Coronary artery (tissue), 2 donors: ENCODE measurements around the gene GRIN2C.
A peak's percentile ranks its signal among the peaks of the same experiment; 100 is the strongest.
"Not testable (repeated sequence)": the region's sequence is repeated elsewhere in the genome, so short reads cannot be mapped to it uniquely, and the experiment has no call there.

Experiments used
- DNase-seq: peaks from one replicate; pipeline ENCODE4 v3.0.0-alpha.2; 2017; ENCODE audit warnings: low spot score
- H3K27ac ChIP-seq, 2 donors: fragments of 200-600 bp; sonication (generic); one replicate each; pipeline ENCODE4 v1.5.1; 2016 to 2019
- H3K4me3 ChIP-seq: fragments of 200-600 bp; sonication (generic); 2 replicates; pipeline ENCODE4 v1.5.1; 2016; ENCODE audit warnings: mild to moderate bottlenecking, moderate library complexity
- CTCF ChIP-seq: fragments of 200-600 bp; sonication (generic); IDR thresholded peaks from one replicate; pipeline ENCODE4 v1.5.1; 2019; ENCODE audit warnings: antibody characterized with exemption

The GRIN2C gene

GRCh38 chr17:74873037-74873873, 13.6 kb upstream of the GRIN2C start:
- no peak for TF ChIP-seq CTCF
- peak; percentile 100 for DNase-seq
- peak overlapping the region; percentile 86 to 91 for H3K27ac ChIP-seq
- H3K4me3 ChIP-seq: peak overlapping the region; percentile 95

GRCh38 chr17:74872313-74873036, 12.8 kb upstream of the GRIN2C start, which contains the start of gene FDXR:
Gene FDXR (minus strand): TSS chr17:74872994. CDS start chr17:74872944, 50 bp downstream.
- H3K4me3 ChIP-seq: peak within 1 kb of the TSS; percentile 95
- no peak for TF ChIP-seq CTCF
- peak within 1 kb of the TSS; percentile 86 to 91 for H3K27ac ChIP-seq
- no peak for DNase-seq

DNA sequence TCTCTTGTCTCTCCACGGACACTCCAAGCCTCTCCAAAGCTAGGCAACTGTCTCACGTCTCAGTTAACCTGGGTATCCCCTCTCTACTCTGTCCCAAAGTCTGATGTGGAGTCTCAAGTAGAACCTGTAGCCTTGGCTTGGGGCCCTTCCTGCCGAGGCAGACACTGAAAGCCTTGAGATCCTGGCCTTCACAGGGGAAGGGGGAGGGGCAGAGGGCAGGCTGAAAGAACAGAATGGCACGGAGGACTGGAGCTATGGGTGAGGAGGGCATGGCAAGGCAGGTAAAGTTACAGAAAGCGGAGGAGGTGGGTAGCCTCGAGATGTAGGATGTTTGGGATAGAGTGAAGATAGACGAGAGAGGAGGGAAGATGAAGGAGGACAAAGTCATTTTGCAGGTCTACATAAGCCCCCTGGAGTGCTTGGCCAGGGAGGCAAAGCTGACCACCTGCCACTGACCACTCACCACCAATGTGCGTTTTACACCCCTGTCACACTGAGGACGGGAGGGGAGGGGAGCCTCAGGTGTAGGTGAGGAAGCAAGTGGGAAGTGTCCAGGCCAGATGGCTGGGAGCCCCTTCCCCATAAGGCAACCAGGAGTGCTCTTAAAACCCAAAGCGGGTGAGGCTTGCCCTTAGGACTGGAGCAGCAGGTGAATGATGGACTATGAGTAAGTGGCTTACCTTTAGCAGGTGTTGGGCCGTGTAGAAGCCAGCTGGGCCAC, 11.8 kb upstream of the GRIN2C start:
- DNase-seq: no peak
- Histone ChIP-seq H3K4me3 (peak overlapping the region; percentile 95), H3K27ac (no peak overlapping the region)
- TF ChIP-seq CTCF: no peak

GRCh38 chr17:74870512-74870911, 10.8 kb upstream of the GRIN2C start:
- DNase-seq: no peak
- no peak overlapping the region for H3K27ac ChIP-seq
- no peak overlapping the region for H3K4me3 ChIP-seq
- no peak for TF ChIP-seq CTCF

DNA sequence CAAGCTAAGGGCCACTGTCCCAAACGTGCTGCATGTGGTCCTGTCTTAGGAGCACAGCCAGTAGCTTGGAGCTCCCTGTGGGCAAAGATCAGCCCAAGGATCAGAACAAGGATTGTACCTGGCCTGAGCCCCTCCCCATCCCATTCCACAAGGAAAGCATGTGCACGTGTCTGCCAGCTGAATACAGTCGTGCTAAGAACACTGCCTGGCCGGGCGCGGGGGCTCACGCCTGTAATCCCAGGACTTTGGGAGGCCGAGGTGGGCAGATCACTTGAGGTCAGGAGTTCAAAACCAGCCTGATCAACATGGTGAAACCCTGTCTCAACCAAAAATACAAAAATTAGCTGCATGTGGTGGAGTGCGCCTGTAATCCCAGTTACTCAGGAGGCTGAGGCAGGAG, 10.3 kb upstream of the GRIN2C start:
- H3K4me3 ChIP-seq, DNase-seq, H3K27ac ChIP-seq: not testable (repeated sequence)

DNA sequence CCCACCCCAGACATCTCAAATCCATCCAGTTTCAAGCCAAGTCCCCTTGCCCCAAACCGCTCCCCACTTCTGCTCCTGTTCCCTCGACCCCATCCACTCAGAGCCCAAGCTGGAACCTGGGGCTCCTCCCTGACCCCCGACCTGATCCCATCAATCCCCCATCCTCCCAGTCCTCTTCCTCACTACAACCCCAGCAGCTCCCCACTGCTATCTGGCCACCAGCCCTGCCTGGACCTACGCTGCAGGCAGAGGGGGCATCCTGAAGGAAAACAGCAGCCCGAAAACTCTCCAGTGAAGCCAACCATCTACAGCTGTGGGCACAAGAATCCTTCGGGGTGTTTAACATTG, 9.2 kb upstream of the GRIN2C start:
- TF ChIP-seq CTCF: no peak
- no peak overlapping the region for H3K4me3 ChIP-seq
- no peak for DNase-seq
- H3K27ac ChIP-seq: no peak overlapping the region

- no peak for TF ChIP-seq CTCF
- H3K27ac ChIP-seq: no peak overlapping the region
- H3K4me3 ChIP-seq: no peak overlapping the region
- no peak for DNase-seq
These were observed 8.7 kb upstream of the GRIN2C start for GRCh38 chr17:74868251-74868907.
